Measurements from ENCODE around the gene ARID5B. TPM values are rescaled to one million over a fixed set of nuclear protein-coding genes. Genes with fewer than 3 reads are reported as not detected.
A peak's percentile ranks its signal among the peaks of the same experiment; 100 is the strongest.
"Not testable (repeated sequence)": the region's sequence is repeated elsewhere in the genome, so short reads cannot be mapped to it uniquely, and the experiment has no call there.

ARID5B gene
- polyA plus RNA-seq, 3 donors = 48.6 to 56.9 (median 53.0) TPM

DNA sequence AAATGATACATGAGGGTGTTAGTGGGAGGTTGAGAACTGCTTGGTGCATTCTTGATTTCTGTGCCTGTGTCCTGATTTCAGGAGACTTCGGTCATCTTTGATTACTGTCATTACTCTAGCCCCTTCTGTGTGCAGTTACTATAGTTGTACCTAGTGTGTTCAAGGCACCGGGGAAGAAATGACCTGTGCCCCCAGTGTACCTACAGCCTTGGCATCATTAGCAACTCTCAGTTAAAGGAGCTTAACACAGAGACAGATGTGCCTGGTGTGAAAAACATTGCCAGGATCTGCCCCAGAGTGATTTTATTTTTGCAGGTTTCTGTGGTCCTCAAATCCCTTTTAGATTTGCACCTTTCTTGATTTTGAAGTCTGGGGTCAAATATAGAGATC lies 62.2 kb downstream of the ARID5B start:
- no peak for DNase-seq (ENCODE audit: low read depth in 3 of 3, low spot score in 2 of 3)

DNA sequence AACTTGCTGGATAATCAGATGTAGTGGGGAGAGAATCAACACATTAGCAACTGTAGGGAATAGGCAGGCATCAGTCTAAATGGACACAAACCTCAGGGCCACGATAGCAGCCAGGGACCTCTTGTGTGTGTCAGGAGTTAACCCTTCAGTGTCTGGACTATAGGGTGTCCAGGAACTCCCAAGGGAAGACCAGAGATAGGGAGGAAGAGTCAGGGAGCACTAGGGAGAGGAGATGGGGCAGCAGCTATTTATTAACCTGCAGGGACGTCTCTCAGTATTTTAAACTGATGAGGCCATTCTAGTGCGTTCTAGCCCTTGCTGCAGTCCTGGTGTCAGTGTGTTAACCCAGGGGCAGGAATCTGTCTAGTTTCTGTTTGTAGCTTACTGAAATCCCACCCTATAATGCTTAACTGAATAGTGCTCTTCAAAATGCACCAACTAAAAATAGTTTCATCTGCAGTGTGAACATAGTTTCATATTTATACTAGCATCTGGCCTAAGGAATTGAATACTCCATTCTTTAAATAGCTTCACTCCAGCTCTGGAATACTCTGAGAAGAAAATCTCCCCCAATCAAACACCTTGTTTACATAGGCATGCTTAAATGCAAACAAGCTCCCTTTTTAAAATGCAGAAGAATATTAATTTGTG lies 62.7 kb downstream of the ARID5B start:
- no peak for DNase-seq (ENCODE audit: low read depth in 3 of 3, low spot score in 2 of 3)

DNA sequence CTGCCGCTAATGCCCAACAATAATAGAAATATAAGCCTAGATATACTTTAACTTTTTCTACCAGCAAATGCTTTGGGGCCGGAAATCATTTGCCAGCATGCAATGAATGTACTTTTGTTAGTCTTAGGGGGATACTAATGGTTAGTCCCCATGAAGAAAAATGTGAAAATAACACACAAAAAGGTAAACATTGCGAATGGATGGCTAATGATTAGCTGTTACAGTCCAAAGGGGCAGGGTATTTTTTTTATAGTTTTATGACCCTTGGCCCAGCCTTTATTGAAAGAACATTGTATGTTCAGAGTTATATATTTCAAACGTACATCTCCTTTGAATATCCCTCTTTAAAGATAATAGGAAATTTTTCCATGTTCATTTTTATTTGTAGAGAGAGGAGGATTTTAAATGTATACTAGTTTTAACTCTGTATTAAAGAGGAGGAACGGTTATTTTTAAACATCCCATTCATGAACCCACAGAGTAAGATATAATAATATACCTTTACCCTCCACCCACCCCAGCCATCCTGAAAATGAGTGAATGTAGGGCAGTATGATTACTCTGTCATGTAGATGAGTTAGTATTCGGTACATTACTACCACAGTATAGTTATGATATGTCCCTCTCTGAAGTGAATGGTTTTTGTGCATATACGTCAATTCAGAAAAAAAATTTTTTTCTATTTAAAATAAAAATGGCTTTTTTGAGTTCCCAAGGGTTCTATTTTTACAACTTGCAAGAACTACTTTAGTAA lies 63.6 kb downstream of the ARID5B start:
- no peak for DNase-seq (ENCODE audit: low read depth in 3 of 3, low spot score in 2 of 3)

DNA sequence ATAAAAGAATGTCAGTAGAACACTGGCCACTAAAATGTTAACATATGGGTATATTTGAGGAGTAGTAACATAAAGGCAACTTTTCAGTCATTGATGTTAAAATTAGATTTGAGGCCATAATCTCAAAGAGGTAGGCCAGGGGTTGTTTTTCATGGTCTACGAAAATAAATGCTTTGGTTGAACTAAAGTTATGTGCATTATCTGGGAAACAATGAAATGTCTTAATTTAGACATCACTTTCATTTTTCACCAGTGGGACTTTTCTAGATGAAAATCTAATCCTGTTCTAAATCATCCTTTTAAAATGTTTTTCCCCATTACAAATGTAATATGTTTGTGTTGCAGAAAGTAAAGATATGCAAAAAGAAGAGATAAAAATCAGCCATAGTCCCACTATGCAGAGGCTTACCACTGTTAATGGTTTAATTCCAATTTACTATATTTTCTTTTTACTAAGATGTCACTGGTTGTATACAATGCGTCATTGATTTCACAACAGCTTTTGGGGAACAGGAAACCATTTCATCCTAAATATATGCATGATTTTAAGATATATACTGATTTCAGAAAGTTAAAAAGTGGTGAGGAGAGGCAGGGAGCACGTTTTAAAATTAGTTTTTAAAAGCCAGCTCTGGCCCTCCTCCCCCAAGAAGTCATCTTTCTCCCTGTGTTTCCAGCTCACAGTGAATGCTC lies 64.3 kb downstream of the ARID5B start:
- DNase-seq (ENCODE audit: low read depth in 3 of 3, low spot score in 2 of 3) = no peak

DNA sequence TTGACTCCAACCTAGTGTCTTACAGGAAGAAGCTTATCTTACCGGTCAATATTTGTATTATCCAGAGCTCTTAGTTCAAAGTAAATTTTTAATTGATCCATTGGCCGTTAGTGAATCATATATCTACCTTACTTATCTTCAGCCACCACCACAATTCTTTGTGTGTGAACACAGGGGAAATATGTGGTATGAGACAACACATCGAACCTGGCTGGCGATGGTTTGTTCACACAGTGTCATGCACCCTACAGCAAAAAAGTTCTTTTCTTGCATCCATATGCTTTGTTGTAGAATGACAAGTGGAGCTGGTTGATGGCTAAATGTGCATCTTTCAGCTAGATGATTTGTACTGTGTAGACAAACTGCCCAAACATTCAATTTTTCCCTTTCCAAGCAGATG lies 65.8 kb downstream of the ARID5B start:
- DNase-seq (ENCODE audit: low read depth in 3 of 3, low spot score in 2 of 3) = no peak

DNA sequence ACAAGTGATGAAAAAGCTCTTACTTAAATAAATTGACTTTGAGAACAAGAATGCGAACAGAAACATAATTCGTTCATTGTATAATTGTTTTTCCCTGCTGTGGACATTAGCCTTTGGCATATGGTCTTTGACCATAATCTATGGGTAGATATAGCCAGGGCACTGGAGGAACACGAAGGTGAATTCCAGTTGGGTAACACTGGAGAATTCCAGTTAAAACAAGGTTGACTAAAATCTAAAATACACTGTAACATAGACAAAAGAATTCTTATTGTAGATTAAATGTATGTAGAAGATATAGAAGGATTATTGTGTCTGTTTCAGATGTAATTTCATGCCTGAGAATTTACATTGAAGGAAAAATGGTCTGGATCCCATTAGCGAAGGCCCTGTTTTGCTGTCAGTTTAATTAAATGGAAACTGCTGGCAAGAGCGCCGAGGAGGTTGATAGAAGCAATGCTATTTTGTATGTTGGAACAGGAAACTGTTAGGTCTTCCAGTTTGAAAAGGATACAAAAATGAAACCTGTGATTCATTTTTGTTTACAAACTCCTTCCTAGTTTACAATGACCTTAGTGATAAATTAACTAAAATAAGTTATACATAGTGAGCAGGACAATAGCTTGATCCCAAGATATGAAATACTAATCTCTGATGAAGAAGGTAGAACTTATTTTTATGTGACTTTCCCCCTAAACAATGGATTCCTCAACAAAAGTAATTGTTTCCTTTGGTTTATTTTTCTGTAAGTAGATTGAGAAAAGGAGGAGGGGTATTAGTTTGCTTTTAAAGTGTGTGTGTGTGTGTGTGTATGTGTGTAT lies 68.9 kb downstream of the ARID5B start:
- DNase-seq (ENCODE audit: low read depth in 3 of 3, low spot score in 2 of 3) = no peak

DNA sequence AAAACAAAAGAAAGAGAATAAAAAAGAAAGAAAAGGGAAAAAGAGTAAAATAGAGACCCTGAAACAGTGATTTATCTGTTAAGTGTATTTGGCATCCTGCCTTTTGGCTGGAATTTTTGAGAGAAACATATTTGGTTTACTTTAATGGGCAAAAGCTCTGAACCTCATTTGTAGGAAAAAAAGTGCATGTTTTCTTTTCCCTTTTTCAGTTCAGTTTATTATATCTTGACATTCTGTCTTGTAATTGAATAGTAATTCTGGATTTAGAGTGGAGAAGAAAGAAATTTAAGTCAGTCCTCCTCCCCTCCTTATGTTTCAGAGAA lies 69.5 kb downstream of the ARID5B start:
- no peak for DNase-seq (ENCODE audit: low read depth in 3 of 3, low spot score in 2 of 3)

DNA sequence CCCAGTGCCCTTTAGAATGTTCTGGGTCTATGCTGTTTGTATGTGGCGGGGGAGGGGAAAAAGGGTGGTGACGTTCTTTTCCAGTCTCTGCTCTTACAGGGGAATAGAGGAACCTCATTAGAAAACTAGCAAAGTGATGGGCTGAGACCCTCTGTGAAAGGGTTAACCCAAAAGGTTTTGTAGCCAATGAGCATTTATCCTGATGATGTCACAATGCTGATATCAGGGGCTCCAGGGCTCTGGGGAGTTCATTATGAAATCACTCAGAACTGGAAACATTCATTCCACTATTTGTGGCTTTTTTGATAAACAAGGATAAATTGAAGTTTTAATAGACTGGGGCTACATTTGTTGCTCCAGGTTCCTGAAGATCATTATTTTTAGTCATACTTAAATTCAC lies 71.7 kb downstream of the ARID5B start:
- no peak for DNase-seq (ENCODE audit: low read depth in 3 of 3, low spot score in 2 of 3)

DNA sequence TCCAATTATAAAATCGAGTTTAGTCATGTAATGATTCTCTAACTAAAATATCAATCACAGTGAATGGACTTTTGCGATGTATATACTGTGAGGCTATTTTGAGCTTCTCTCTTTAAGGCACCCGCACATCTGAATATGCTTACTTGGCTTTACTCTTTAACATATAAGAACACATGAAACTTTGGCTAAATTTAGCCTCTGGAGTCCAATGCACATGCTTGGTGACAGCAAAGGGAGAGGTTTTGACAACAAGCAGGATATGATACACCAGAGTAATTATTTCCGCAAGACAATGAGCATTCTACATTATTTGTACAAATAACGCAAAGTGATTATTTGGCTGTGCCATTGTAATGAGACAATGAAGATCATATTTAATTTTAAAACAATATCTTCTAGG lies 72.4 kb downstream of the ARID5B start:
- DNase-seq (ENCODE audit: low read depth in 3 of 3, low spot score in 2 of 3) = no peak

DNA sequence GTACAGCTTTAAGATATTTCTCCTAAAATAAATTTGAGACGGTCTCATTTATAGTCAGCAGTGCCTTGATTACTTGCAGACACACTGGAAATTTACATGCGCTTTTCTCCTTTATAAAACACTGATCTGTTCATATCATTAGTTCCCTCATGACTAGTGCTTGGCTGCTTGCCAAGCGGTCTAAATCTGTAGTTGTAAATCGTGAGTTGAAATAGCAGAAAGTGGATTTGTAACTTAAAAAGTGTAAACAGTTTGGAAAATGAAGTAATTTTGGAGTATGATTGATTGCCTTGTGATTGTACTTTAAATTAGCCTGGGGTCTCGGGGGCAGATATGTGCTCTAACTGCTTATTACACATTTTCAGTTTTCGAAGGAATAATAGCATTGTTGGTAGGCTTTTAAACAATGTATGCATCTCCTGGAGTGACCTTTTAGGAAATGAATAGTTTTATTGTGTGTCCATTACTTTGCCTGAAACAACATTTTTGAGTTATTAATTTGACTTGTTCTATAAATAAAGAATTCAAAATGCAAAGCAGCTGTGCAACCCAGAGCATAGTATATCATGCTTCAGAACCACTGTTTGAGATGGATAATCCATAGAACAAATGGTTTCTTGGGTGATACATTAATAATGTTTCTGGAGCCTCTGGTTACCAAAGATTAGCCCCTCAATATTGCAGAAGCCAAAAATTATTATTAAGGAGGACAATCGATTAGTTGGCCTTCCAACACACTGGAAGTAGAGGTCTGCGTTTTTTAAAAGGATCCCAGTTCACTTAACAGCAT lies 73.3 kb downstream of the ARID5B start:
- DNase-seq (ENCODE audit: low read depth in 3 of 3, low spot score in 2 of 3) = peak in 2 of 3 donors; percentile 74 to 76

DNA sequence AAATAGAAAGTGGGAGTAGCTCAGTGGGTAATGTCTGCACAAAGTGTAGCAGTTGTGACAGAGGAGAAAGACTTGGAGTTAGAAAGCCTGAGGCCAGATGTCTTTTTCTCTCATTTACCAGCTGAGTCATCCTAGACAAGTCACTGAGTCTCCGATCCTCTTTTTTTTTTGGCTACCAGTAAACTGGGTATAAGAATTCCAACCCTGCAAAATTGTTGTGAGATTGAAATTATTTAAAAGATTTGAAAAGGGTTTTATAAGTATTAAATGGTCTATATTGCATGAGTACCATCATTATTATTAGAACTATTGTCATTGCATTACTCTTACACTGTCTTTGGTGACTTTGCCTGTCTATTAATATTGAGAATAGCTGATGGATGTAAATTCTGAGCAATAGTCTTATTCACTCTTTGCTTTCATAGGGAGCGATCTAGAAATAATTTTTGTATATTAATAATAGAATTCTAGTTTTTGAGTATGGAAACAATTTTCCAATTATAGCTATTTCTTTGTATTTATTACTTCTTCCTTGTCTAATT lies 74.0 kb downstream of the ARID5B start:
- DNase-seq (ENCODE audit: low read depth in 3 of 3, low spot score in 2 of 3) = no peak

DNA sequence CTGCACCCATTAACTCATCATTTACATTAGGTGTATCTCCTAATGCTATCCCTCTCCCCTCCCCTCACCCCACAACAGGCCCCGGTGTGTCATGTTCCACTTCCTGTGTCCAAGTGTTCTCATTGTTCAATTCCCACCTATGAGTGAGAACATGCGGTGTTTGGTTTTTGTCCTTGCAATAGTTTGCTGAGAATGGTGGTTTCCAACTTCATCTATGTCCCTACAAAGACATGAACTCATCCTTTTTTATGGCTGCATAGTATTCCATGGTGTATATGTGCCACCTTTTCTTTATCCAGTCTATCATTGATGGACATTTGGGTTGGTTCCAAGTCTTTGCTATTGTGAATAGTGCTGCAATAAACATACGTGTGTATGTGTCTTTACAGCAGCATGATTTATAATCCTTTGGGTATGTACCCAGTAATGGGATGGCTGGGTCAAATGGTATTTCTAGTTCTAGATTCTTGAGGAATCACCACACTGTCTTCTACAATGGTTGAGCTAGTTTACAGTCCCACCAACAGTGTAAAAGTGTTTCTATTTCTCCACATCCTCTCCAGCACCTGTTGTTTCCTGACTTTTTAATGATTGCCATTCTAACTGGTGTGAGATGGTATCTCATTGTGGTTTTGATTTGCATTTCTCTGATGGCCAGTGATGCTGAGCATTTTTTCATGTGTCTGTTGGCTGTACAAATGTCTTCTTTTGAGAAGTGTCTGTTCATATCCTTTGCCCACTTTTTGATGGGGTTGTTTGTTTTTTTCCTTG lies 75.6 kb downstream of the ARID5B start:
- DNase-seq (ENCODE audit: low read depth in 3 of 3, low spot score in 2 of 3) = not testable (repeated sequence)

DNA sequence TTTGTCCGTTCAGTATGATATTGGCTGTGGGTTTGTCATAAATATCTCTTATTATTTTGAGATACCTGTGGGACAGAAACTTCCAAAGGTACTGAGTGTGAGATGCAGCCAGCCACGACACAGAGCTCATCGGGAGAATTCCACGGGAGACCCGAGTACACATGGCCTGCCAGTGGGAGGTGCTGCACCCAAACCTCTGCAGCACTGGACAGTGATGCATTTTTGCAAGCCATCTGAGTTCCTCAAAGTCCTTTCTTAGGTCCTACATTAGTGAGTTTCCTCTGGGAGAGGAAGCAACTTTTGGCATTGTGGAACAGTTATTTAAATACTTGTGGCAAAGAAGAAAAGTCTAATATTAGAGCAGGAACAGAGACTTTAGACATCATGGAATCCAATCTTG lies 77.5 kb downstream of the ARID5B start:
- DNase-seq (ENCODE audit: low read depth in 3 of 3, low spot score in 2 of 3) = no peak

DNA sequence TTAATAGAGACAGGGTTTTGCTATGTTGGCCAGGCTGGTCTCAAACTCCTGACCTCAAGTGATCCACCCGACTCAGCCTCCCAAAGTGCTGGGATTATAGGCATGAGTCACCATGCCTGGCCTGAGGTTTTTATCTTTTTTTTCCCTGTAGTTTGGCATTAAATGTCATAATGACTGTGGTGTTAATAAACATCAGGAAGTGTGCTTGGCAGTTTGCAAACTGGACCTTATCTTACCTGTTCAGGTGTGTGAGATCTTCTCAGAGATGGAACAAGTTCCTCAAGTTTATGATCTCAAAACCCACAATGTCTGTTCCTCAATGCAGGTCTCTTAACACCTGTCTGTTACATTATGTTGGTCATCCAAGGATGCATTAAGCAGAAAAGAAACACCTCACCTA lies 80.0 kb downstream of the ARID5B start:
- no peak for DNase-seq (ENCODE audit: low read depth in 3 of 3, low spot score in 2 of 3)

DNA sequence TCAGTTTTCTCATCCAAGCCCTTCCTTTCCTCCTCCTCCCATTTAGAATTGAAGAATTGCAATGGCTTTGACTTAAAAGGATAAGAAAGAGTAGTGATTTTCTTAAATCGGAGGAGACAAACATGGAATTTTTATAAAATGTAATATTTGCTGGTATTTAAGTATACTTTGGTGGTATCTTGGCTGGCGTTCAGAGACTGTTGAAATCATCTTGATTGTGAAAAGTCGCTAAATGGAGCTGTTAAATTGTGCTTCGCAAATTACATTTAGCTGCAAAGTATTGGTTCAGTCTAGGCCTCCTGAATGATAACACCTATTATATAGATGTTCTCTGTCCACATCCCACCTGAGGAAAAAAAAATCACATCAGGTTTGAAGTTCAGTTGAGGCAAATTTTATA lies 81.8 kb downstream of the ARID5B start:
- DNase-seq (ENCODE audit: low read depth in 3 of 3, low spot score in 2 of 3) = no peak

DNA sequence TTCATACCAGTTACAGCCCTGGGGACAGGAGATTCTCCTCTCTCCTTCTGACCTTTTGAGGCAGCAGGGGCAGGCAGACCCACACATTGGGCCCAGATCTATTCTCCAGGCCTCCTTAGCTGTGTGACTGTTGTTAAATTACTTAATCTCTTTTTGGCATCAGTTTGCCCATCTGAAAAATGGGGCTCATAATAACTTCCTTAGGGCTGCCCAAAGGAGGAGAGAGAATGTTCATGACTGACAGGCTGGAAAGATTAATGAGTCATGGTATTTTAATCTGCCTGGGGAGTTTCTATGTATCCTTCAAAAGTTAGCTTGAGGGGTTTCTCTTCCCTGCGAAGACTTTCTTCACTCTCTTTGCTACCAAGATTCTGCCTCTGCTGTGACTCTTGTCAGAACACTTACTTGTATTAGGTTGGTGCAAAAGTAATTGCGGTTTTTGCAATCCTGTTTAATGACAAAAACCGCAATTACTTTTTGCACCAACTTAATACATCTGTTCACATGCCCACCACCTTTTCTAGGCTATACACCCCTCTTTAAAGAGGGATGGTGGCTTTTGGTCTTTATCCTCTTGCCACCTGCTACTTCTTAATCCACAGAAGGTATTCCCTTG lies 83.4 kb downstream of the ARID5B start:
- DNase-seq (ENCODE audit: low read depth in 3 of 3, low spot score in 2 of 3) = no peak

DNA sequence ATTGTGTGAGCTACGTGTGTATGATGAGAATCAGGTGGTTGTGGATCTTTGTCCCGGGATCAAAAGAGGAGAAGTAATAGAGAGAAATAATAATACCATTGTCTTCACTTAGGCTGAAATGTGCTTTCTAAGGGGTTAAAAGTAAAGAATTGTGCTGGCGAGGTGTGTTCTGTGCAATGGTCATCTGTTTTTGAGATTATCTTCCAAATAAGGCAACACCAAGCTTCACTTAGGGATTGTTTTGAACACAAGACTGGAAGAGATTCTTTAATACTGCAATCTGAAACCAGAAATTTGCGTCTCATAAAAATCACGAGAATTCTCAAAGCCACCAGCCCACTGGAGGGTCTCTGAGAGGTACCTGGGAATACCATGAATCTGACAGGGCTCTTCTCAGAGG lies 84.2 kb downstream of the ARID5B start:
- DNase-seq (ENCODE audit: low read depth in 3 of 3, low spot score in 2 of 3) = no peak

DNA sequence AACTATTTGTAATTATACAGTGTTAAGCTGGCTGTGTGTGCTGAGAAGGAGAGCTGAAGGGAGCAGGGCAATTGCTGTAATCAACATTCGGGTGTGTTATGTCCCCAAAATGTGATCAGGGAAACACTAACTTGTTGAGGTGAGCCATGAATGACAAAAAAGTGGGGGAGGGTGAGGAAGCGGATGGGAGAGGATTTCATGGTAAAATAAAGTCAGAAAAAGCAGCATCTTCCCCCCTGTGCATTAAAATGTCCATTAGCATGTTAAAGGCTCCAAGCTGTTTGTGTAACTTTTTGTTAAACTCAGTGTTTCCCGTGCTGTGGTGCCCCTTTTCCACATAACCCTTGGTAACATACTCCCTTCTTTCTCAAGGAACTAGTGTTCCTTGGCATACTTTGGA lies 84.9 kb downstream of the ARID5B start:
- DNase-seq (ENCODE audit: low read depth in 3 of 3, low spot score in 2 of 3) = no peak
